HCT116 (cell line): ENCODE data around the gene SH3PXD2A. TPM values are rescaled to one million over a fixed set of nuclear protein-coding genes. Genes with fewer than 3 reads are reported as not detected.

Experiments
- ATAC-seq: fragments of 200-7000 bp; cut with Tn5 transposase; 2 replicates; pipeline ENCODE4 v1.9.1; 2020; ENCODE audit warnings: mild to moderate bottlenecking, moderate library complexity
- BruUV-seq: library from RNA; stranded (reverse); fragments of 400-500 nt; replicated peaks from 2 replicates; lab custom pipeline; 2021; lab: Mats Ljungman, UMichigan
- CTCF ChIA-PET: fragments of 300-600 bp; sonication (Branson Sonifier 250); formaldehyde crosslinking; loops from one replicate; lab custom pipeline; 2021; ENCODE audit warnings: antibody characterized with exemption; lab: Charles Lee
- POLR2A ChIA-PET: fragments of 300-600, 350-600 bp; sonication (Branson Sonifier 250); formaldehyde crosslinking; loops from one replicate; lab custom pipeline; 2021; ENCODE audit warnings: antibody characterized with exemption; lab: Charles Lee
- RAD21 ChIA-PET, 2 experiments: fragments of 300-600 bp; sonication (Branson Sonifier 250); formaldehyde crosslinking; loops; one replicate each; lab custom pipeline; 2023; ENCODE audit warnings: low total read pairs in 2 of 2; ENCODE audit not compliant: uncharacterized antibody in 2 of 2, unreplicated experiment in 2 of 2, low non-redundant PET in 1 of 2; lab: Charles Lee
- DNase-seq: peaks from one replicate; pipeline ENCODE4 v3.0.0-alpha.2; 2010; ENCODE audit warnings: low read depth, low spot score
- H2AFZ ChIP-seq: fragments of 200-600 bp; shearing (Covaris generic), sonication (generic); 2 replicates; pipeline ENCODE4 v1.6.1; 2017; ENCODE audit warnings: low read depth, mixed run types, mixed read lengths, antibody characterized with exemption, low read length; ENCODE audit not compliant: poor library complexity, severe bottlenecking
- H3K27ac ChIP-seq: 2 replicates; pipeline ENCODE4 v1.5.1; 2012; ENCODE audit warnings: low read depth, low read length
- H3K27me3 ChIP-seq: fragments of 200-600 bp; sonication (generic); 2 replicates; pipeline ENCODE4 v1.6.1; 2016; ENCODE audit warnings: mixed run types, low read length, mixed read lengths; ENCODE audit not compliant: insufficient read depth
- H3K36me3 ChIP-seq, 2 experiments: fragments of 200-500 bp in 1 of 2; fragments of 200-600 bp in 1 of 2; sonication (Bioruptor generic) in 1 of 2; sonication (generic) in 1 of 2; 2 replicates each; pipeline versions ENCODE4 v1.5.1 to v1.6.1; 2014 to 2016; ENCODE audit warnings: low read length in 2 of 2, inconsistent platforms in 1 of 2, mixed read lengths in 1 of 2, mixed run types in 1 of 2; ENCODE audit not compliant: insufficient read depth in 2 of 2, control insufficient read depth in 1 of 2
- H3K4me1 ChIP-seq, 2 experiments: fragments of 200-600 bp in 1 of 2; sonication (generic) in 1 of 2; 2 replicates each; pipeline versions ENCODE4 v1.5.1 to v1.6.1; 2012 to 2017; ENCODE audit warnings: low read length in 2 of 2, inconsistent platforms in 1 of 2, mild to moderate bottlenecking in 1 of 2, mixed read lengths in 1 of 2, mixed run types in 1 of 2, moderate library complexity in 1 of 2; ENCODE audit not compliant: insufficient read depth in 2 of 2, control insufficient read depth in 1 of 2
- H3K4me2 ChIP-seq: fragments of 200-600 bp; sonication (generic); 2 replicates; pipeline ENCODE4 v1.6.1; 2017; ENCODE audit warnings: mixed run types, low read length, mixed read lengths
- H3K4me3 ChIP-seq, 2 experiments: fragments of 200-600 bp in 1 of 2; sonication (generic) in 1 of 2; replicated peaks in 1 of 2; 2 replicates each; pipeline ENCODE4 v1.5.1; 2011 to 2016; ENCODE audit warnings: low read length in 2 of 2, control low read depth in 1 of 2, low read depth in 1 of 2, mild to moderate bottlenecking in 1 of 2, mixed read lengths in 1 of 2, mixed run types in 1 of 2
- H3K79me2 ChIP-seq: fragments of 200-600 bp; sonication (generic); 2 replicates; pipeline ENCODE4 v1.6.1; 2017; ENCODE audit warnings: mild to moderate bottlenecking, mixed run types, low read length, moderate library complexity, mixed read lengths; ENCODE audit not compliant: insufficient read depth
- H3K9ac ChIP-seq: fragments of 200-600 bp; sonication (generic); 2 replicates; pipeline ENCODE4 v1.6.1; 2016; ENCODE audit warnings: low read length, mixed read lengths
- H3K9me2 ChIP-seq: fragments of 200-600 bp; sonication (generic), shearing (Covaris generic); 2 replicates; pipeline ENCODE4 v1.6.1; 2017; ENCODE audit warnings: mixed run types, mild to moderate bottlenecking, moderate library complexity; ENCODE audit not compliant: insufficient read depth
- H3K9me3 ChIP-seq, 2 experiments: fragments of 200-500 bp in 1 of 2; fragments of 200-600 bp in 1 of 2; sonication (Bioruptor generic) in 1 of 2; sonication (generic) in 1 of 2; 2 replicates each; pipeline ENCODE4 v1.6.1; 2014 to 2017; ENCODE audit warnings: low read length in 2 of 2, mixed read lengths in 2 of 2, inconsistent platforms in 1 of 2, low read depth in 1 of 2, mild to moderate bottlenecking in 1 of 2, mixed run types in 1 of 2, moderate library complexity in 1 of 2; ENCODE audit not compliant: control insufficient read depth in 1 of 2, insufficient read depth in 1 of 2
- H4K20me1 ChIP-seq: fragments of 200-600 bp; sonication (generic), shearing (Covaris generic); 2 replicates; pipeline ENCODE4 v1.6.1; 2017; ENCODE audit warnings: mixed run types, mild to moderate bottlenecking, moderate library complexity; ENCODE audit not compliant: insufficient read depth
- CEBPB ChIP-seq: IDR thresholded peaks from 2 replicates; pipeline ENCODE4 v1.6.1; 2012; ENCODE audit warnings: low read depth
- EZH2phosphoT487 ChIP-seq: fragments of 200-600 bp; IDR thresholded peaks from 2 replicates; pipeline ENCODE4 v1.6.1; 2018; ENCODE audit warnings: antibody characterized with exemption, borderline replicate concordance
- RAD21 ChIP-seq: IDR thresholded peaks from 2 replicates; pipeline ENCODE4 v1.6.1; 2012; ENCODE audit warnings: low read depth, mild to moderate bottlenecking
- ZNF274 ChIP-seq: fragments of 200-500 bp; sonication (Bioruptor generic); IDR thresholded peaks from 2 replicates; pipeline ENCODE4 v1.6.1; 2014; ENCODE audit warnings: mild to moderate bottlenecking, low read depth, low read length, inconsistent platforms
- intact Hi-C: fragments of 100-400 bp; cut with micrococcal nuclease; formaldehyde crosslinking; loops from 2 replicates; pipeline ENCODE4 v1.10.0; 2022
- total RNA-seq: library from RNA; stranded (reverse); gene quantifications from one replicate; pipeline ENCODE4 v1.2.1, GENCODE V29; 2021; ENCODE audit not compliant: unreplicated experiment
- TF ChIP-seq, protein P1 (sequence below): IDR thresholded peaks from 2 replicates; pipeline ENCODE4 v1.6.1; 2011; ENCODE audit warnings: mild to moderate bottlenecking, low read length, moderate library complexity; ENCODE audit not compliant: insufficient replicate concordance; ENCODE audit errors: extremely low read depth
- TF ChIP-seq, protein P2 (sequence below): IDR thresholded peaks from 2 replicates; pipeline ENCODE4 v1.6.1; 2012; ENCODE audit warnings: low read depth
- TF ChIP-seq, protein P3 (sequence below), 3 experiments: fragments of 200-600 bp in 1 of 3; sonication (generic) in 1 of 3; IDR thresholded peaks in 2 of 3; conservative IDR thresholded peaks in 1 of 3; 2 replicates each; pipeline ENCODE4 v1.5.1; 2012 to 2017; ENCODE audit warnings: low read depth in 2 of 3, low read length in 2 of 3, antibody characterized with exemption in 1 of 3, borderline replicate concordance in 1 of 3, control low read depth in 1 of 3, mild to moderate bottlenecking in 1 of 3, mixed read lengths in 1 of 3, mixed run types in 1 of 3, moderate library complexity in 1 of 3; ENCODE audit not compliant: insufficient read depth in 1 of 3

Gene SH3PXD2A
- total RNA-seq, 1 experiment from 2014 or later = 8.7 TPM

DNA sequence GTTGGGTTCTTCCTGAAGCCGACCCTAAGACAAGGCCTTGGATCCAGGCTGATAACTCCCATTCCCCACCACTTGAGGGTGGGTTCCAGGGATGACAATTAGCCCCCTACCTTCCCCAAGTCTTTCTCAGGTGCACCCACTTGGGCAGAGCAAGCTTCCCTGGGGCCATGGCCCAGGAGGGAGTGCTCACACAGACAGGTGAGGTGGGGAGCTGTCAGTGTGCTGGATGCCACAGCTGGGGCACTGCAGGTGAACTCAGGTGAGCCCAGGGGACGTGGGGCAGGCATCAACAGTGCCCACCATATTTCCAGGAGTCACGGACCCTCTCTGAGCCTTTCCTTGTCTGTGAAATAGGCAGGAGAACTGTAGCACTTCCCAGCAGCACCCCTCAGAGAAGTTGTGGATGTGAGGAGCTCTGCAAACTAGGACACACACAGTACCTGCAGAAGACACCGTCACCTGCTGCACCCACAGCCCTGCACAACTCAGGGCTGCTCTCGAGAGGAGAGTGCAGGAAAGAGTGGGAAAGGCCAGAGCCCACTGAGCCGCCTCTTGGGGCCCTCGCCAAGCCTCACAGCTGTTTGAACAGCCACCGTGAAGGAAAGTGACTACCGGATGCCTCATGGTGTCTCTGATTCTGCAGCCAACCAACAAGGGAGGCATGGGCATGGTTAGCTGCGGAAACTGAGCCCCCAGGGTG lies 17.9 kb downstream of the SH3PXD2A start:
- Histone ChIP-seq H3K9ac (no peak overlapping the region), H2AFZ (no peak overlapping the region), H3K9me2 (no peaks in the 10 kb centered on the region), H3K9me3 (no peaks in the 10 kb centered on the region), H3K27me3 (peaks cover 3% of the 10 kb centered on the region; the same call in 1 of the 2 replicates), H3K27ac (no peak overlapping the region)
- CTCF ChIA-PET = interaction anchor here (1.4 to 1.8 kb wide), 2 partner anchors 11 to 125 kb away, joined by 3 to 5 read pairs; no protein-coding TSS in a partner anchor
- BruUV-seq = no TSS peak
- no peak for DNase-seq
- TF ChIP-seq RAD21 (no peak), EZH2phosphoT487 (no peak), ZNF274 (no peak), CEBPB (no peak)
- TF ChIP-seq, protein P1, sequence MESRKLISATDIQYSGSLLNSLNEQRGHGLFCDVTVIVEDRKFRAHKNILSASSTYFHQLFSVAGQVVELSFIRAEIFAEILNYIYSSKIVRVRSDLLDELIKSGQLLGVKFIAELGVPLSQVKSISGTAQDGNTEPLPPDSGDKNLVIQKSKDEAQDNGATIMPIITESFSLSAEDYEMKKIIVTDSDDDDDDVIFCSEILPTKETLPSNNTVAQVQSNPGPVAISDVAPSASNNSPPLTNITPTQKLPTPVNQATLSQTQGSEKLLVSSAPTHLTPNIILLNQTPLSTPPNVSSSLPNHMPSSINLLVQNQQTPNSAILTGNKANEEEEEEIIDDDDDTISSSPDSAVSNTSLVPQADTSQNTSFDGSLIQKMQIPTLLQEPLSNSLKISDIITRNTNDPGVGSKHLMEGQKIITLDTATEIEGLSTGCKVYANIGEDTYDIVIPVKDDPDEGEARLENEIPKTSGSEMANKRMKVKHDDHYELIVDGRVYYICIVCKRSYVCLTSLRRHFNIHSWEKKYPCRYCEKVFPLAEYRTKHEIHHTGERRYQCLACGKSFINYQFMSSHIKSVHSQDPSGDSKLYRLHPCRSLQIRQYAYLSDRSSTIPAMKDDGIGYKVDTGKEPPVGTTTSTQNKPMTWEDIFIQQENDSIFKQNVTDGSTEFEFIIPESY = no peak
- TF ChIP-seq, protein P2, sequence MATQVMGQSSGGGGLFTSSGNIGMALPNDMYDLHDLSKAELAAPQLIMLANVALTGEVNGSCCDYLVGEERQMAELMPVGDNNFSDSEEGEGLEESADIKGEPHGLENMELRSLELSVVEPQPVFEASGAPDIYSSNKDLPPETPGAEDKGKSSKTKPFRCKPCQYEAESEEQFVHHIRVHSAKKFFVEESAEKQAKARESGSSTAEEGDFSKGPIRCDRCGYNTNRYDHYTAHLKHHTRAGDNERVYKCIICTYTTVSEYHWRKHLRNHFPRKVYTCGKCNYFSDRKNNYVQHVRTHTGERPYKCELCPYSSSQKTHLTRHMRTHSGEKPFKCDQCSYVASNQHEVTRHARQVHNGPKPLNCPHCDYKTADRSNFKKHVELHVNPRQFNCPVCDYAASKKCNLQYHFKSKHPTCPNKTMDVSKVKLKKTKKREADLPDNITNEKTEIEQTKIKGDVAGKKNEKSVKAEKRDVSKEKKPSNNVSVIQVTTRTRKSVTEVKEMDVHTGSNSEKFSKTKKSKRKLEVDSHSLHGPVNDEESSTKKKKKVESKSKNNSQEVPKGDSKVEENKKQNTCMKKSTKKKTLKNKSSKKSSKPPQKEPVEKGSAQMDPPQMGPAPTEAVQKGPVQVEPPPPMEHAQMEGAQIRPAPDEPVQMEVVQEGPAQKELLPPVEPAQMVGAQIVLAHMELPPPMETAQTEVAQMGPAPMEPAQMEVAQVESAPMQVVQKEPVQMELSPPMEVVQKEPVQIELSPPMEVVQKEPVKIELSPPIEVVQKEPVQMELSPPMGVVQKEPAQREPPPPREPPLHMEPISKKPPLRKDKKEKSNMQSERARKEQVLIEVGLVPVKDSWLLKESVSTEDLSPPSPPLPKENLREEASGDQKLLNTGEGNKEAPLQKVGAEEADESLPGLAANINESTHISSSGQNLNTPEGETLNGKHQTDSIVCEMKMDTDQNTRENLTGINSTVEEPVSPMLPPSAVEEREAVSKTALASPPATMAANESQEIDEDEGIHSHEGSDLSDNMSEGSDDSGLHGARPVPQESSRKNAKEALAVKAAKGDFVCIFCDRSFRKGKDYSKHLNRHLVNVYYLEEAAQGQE = no peak
- TF ChIP-seq, protein P3, sequence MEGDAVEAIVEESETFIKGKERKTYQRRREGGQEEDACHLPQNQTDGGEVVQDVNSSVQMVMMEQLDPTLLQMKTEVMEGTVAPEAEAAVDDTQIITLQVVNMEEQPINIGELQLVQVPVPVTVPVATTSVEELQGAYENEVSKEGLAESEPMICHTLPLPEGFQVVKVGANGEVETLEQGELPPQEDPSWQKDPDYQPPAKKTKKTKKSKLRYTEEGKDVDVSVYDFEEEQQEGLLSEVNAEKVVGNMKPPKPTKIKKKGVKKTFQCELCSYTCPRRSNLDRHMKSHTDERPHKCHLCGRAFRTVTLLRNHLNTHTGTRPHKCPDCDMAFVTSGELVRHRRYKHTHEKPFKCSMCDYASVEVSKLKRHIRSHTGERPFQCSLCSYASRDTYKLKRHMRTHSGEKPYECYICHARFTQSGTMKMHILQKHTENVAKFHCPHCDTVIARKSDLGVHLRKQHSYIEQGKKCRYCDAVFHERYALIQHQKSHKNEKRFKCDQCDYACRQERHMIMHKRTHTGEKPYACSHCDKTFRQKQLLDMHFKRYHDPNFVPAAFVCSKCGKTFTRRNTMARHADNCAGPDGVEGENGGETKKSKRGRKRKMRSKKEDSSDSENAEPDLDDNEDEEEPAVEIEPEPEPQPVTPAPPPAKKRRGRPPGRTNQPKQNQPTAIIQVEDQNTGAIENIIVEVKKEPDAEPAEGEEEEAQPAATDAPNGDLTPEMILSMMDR (IDR thresholded peaks at IDR 0.05 in 2 of 3, conservative IDR thresholded peaks at IDR 0.05 in 1 of 3; ENCODE audit: borderline replicate concordance in 1 of 3, insufficient read depth in 1 of 3, low read depth in 2 of 3, low read length in 2 of 3) = no peak
- TF ChIP-seq, all 23 proteins: peak for 0
- Histone ChIP-seq H3K4me2 (no peak overlapping the region), H3K4me3 (no peak overlapping the region), H4K20me1 (no peaks in the 10 kb centered on the region), H3K4me1 (no peaks in the 10 kb centered on the region), H3K79me2 (no peaks in the 10 kb centered on the region), H3K36me3 (no peaks in the 10 kb centered on the region)
- intact Hi-C loops = no loop called here
- POLR2A ChIA-PET = no interaction called here
- ATAC-seq = no peak
- RAD21 ChIA-PET = no interaction called here
